Right lobe of liver (tissue), 4 donors: Measurements from ENCODE around the gene TPRA1.

Source experiments
- POLR2A ChIP-seq: fragments of 450-650 bp; IDR thresholded peaks from one replicate; pipeline ENCODE4 v1.6.1; 2017; ENCODE audit warnings: antibody characterized with exemption, mild to moderate bottlenecking
- TF ChIP-seq, protein P1 (sequence below), 4 donors: fragments of 200-600 bp in 3 of 4; fragments of 450-650 bp in 1 of 4; IDR thresholded peaks; one replicate each; pipeline versions ENCODE4 v1.5.1 to v1.8.0; 2016 to 2022; ENCODE audit warnings: antibody characterized with exemption in 4 of 4, mild to moderate bottlenecking in 2 of 4
- donor health status: DM: no; HTN: no; CAD: no.
- donor health status: DM: no; HTN: no; CAD: no.
- donor health status: DM: no; HTN: yes; CAD: no.

- TF ChIP-seq, protein P1, sequence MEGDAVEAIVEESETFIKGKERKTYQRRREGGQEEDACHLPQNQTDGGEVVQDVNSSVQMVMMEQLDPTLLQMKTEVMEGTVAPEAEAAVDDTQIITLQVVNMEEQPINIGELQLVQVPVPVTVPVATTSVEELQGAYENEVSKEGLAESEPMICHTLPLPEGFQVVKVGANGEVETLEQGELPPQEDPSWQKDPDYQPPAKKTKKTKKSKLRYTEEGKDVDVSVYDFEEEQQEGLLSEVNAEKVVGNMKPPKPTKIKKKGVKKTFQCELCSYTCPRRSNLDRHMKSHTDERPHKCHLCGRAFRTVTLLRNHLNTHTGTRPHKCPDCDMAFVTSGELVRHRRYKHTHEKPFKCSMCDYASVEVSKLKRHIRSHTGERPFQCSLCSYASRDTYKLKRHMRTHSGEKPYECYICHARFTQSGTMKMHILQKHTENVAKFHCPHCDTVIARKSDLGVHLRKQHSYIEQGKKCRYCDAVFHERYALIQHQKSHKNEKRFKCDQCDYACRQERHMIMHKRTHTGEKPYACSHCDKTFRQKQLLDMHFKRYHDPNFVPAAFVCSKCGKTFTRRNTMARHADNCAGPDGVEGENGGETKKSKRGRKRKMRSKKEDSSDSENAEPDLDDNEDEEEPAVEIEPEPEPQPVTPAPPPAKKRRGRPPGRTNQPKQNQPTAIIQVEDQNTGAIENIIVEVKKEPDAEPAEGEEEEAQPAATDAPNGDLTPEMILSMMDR (IDR thresholded peaks at IDR 0.05): no peak
- TF ChIP-seq POLR2A: no peak
Observed at GRCh38 chr3:127539366-127540060, 51.0 kb downstream of the TPRA1 start.
